Karpas-422 (cell line): Measurements from ENCODE around the gene ELMOD3. TPM values are rescaled to one million over a fixed set of nuclear protein-coding genes. Genes with fewer than 3 reads are reported as not detected.
"Not testable (repeated sequence)": the region's sequence is repeated elsewhere in the genome, so short reads cannot be mapped to it uniquely, and the experiment has no call there.

Source experiments
- DNase-seq: peaks from one replicate; pipeline ENCODE4 v3.0.0-alpha.2; 2015
- H2AFZ ChIP-seq: fragments of 200-600 bp; sonication (generic); 2 replicates; pipeline ENCODE4 v1.6.1; 2014; ENCODE audit warnings: antibody characterized with exemption, low read length, mixed read lengths
- H3K27ac ChIP-seq: fragments of 200-600 bp; sonication (generic); 2 replicates; pipeline ENCODE4 v1.5.1; 2014; ENCODE audit warnings: mild to moderate bottlenecking, low read length, moderate library complexity
- H3K27me3 ChIP-seq: fragments of 200-600 bp; sonication (generic); 2 replicates; pipeline ENCODE4 v1.6.1; 2014; ENCODE audit warnings: low read length, mixed read lengths
- H3K36me3 ChIP-seq: fragments of 200-600 bp; sonication (generic); 2 replicates; pipeline ENCODE4 v1.6.1; 2014; ENCODE audit warnings: low read length, mixed read lengths; ENCODE audit not compliant: insufficient read depth
- H3K4me1 ChIP-seq: fragments of 200-600 bp; sonication (generic); 2 replicates; pipeline ENCODE4 v1.6.1; 2014; ENCODE audit warnings: mild to moderate bottlenecking, low read length, mixed read lengths
- H3K4me2 ChIP-seq: fragments of 200-600 bp; sonication (generic); 2 replicates; pipeline ENCODE4 v1.6.1; 2014; ENCODE audit warnings: low read length, low read depth, mild to moderate bottlenecking; ENCODE audit not compliant: poor library complexity, severe bottlenecking
- H3K4me3 ChIP-seq: fragments of 200-600 bp; sonication (generic); 2 replicates; pipeline ENCODE4 v1.5.1; 2014; ENCODE audit warnings: mild to moderate bottlenecking, antibody characterized with exemption, low read length, mixed read lengths
- H3K79me2 ChIP-seq: fragments of 200-600 bp; sonication (generic); 2 replicates; pipeline ENCODE4 v1.6.1; 2014; ENCODE audit warnings: mild to moderate bottlenecking, low read length, mixed read lengths
- H3K9ac ChIP-seq: fragments of 200-600 bp; sonication (generic); 2 replicates; pipeline ENCODE4 v1.6.0; 2014; ENCODE audit warnings: low read length
- H3K9me2 ChIP-seq: fragments of 200-600 bp; sonication (generic), shearing (Covaris generic); replicated peaks from 2 replicates; pipeline ENCODE4 v1.6.0; 2014; ENCODE audit warnings: mild to moderate bottlenecking, low read length, moderate library complexity; ENCODE audit not compliant: insufficient read depth
- H3K9me3 ChIP-seq: fragments of 300-700, 200-600 bp; sonication (generic); 2 replicates; pipeline ENCODE4 v1.6.1; 2014; ENCODE audit warnings: low read length, mixed read lengths
- H4K20me1 ChIP-seq: fragments of 200-600 bp; sonication (generic); 2 replicates; pipeline ENCODE4 v1.6.1; 2014; ENCODE audit warnings: mild to moderate bottlenecking, antibody characterized with exemption, low read length, low read depth; ENCODE audit not compliant: insufficient read depth
- total RNA-seq: library from RNA; depleted of rRNA; stranded (reverse); fragments of >200 nt; shearing (Covaris generic); gene quantifications from 2 replicates; pipeline ENCODE4 v1.2.3, GENCODE V29; 2014; ENCODE audit warnings: low replicate concordance

The ELMOD3 gene
- total RNA-seq, 1 experiment from 2014 or later: 18.6 TPM

- DNase-seq: peak; percentile 56
- Histone ChIP-seq H3K27ac (no peak overlapping the region), H2AFZ (no peak overlapping the region), H3K79me2 (no peaks in the 10 kb centered on the region), H3K4me2 (no peak overlapping the region), H3K27me3 (no peaks in the 10 kb centered on the region), H3K4me1 (peaks cover 4% of the 10 kb centered on the region), H3K9me2 (no peaks in the 10 kb centered on the region), H3K9me3 (peaks cover 12% of the 10 kb centered on the region; the same call in 1 of the 2 replicates), H3K36me3 (no peaks in the 10 kb centered on the region), H3K4me3 (no peak overlapping the region), H3K9ac (no peak overlapping the region), H4K20me1 (no peaks in the 10 kb centered on the region)
Measured at GRCh38 chr2:85401844-85402243, 47.3 kb downstream of the ELMOD3 start.

- DNase-seq: no peak
- Histone ChIP-seq H2AFZ (no peak overlapping the region), H3K9me3 (peaks cover 12% of the 10 kb centered on the region; the same call in 1 of the 2 replicates), H3K4me3 (no peak overlapping the region), H3K4me1 (peaks cover 25% of the 10 kb centered on the region), H3K4me2 (no peak overlapping the region), H3K9ac (no peak overlapping the region), H3K27me3 (no peaks in the 10 kb centered on the region), H3K36me3 (no peaks in the 10 kb centered on the region), H3K27ac (no peak overlapping the region), H3K79me2 (no peaks in the 10 kb centered on the region), H3K9me2 (no peaks in the 10 kb centered on the region), H4K20me1 (no peaks in the 10 kb centered on the region)
Measured at GRCh38 chr2:85405201-85406059, 50.9 kb downstream of the ELMOD3 start.

- Histone ChIP-seq H3K4me2 (peak within 1 kb of the TSS; percentile 16), H4K20me1 (no peaks in the 10 kb centered on the region), H3K27ac (no peak within 1 kb of the TSS), H3K27me3 (no peaks in the 10 kb centered on the region), H3K9ac (no peak within 1 kb of the TSS), H3K9me2 (no peaks in the 10 kb centered on the region), H3K4me1 (peaks cover 21% of the 10 kb centered on the region), H3K79me2 (no peaks in the 10 kb centered on the region), H3K4me3 (no peak within 1 kb of the TSS), H3K36me3 (no peaks in the 10 kb centered on the region), H2AFZ (no peak within 1 kb of the TSS), H3K9me3 (no peaks in the 10 kb centered on the region)
- DNase-seq: peak; percentile 62
Measured at GRCh38 chr2:85409845-85410583, 55.4 kb downstream of the ELMOD3 start, which contains the start of gene CAPG. CAPG (minus strand) TSS chr2:85410366; CDS start chr2:85402145, 8,221 bp downstream.

GRCh38 chr2:85410584-85411404 lies 56.2 kb downstream of the ELMOD3 start:
- DNase-seq: no peak
- Histone ChIP-seq H3K4me3 (no peak overlapping the region), H3K4me1 (peaks cover 21% of the 10 kb centered on the region), H3K36me3 (no peaks in the 10 kb centered on the region), H3K27me3 (no peaks in the 10 kb centered on the region), H3K9me3 (no peaks in the 10 kb centered on the region), H3K9ac (no peak overlapping the region), H4K20me1 (no peaks in the 10 kb centered on the region), H3K79me2 (no peaks in the 10 kb centered on the region), H2AFZ (no peak overlapping the region), H3K27ac (no peak overlapping the region), H3K4me2 (no peak overlapping the region), H3K9me2 (no peaks in the 10 kb centered on the region)

GRCh38 chr2:85411405-85411748 lies 56.8 kb downstream of the ELMOD3 start:
- Histone ChIP-seq H3K4me2 (no peak overlapping the region), H3K4me1 (peaks cover 21% of the 10 kb centered on the region), H2AFZ (no peak overlapping the region), H3K4me3 (no peak overlapping the region), H3K36me3 (no peaks in the 10 kb centered on the region), H4K20me1 (no peaks in the 10 kb centered on the region), H3K79me2 (no peaks in the 10 kb centered on the region), H3K9me3 (no peaks in the 10 kb centered on the region), H3K27ac (no peak overlapping the region), H3K9me2 (no peaks in the 10 kb centered on the region), H3K9ac (no peak overlapping the region), H3K27me3 (no peaks in the 10 kb centered on the region)
- DNase-seq: no peak

GRCh38 chr2:85413592-85414420 lies 59.2 kb downstream of the ELMOD3 start:
- Histone ChIP-seq H2AFZ (no peak overlapping the region), H3K9me2 (no peaks in the 10 kb centered on the region), H3K79me2 (peaks cover 1% of the 10 kb centered on the region; the same call in 1 of the 2 replicates), H3K27me3 (no peaks in the 10 kb centered on the region), H4K20me1 (no peaks in the 10 kb centered on the region), H3K4me2 (no peak overlapping the region), H3K9ac (no peak overlapping the region), H3K4me1 (peaks cover 24% of the 10 kb centered on the region), H3K27ac (no peak overlapping the region), H3K9me3 (no peaks in the 10 kb centered on the region), H3K36me3 (no peaks in the 10 kb centered on the region), H3K4me3 (no peak overlapping the region)
- DNase-seq: no peak

GRCh38 chr2:85414421-85414759 lies 59.8 kb downstream of the ELMOD3 start:
- not testable (repeated sequence) for H3K9me3 ChIP-seq, DNase-seq, H3K79me2 ChIP-seq, H3K27me3 ChIP-seq, H3K4me3 ChIP-seq, H4K20me1 ChIP-seq, H3K9me2 ChIP-seq, H2AFZ ChIP-seq, H3K27ac ChIP-seq, H3K9ac ChIP-seq, H3K36me3 ChIP-seq, H3K4me2 ChIP-seq
- H3K4me1 ChIP-seq: peaks cover 25% of the 10 kb centered on the region
